Thyroid gland (tissue), 4 donors: ENCODE results near the gene MINDY4B. TPM values are rescaled to one million over a fixed set of nuclear protein-coding genes. Genes with fewer than 3 reads are reported as not detected.

Source experiments
- DNase-seq, 2 donors: peaks; one replicate each; pipeline ENCODE4 v3.0.0-alpha.2; 2019
- H3K27ac ChIP-seq, 3 donors: fragments of 200-600 bp; sonication (generic); 1 replicate in 2 of 3; 2 replicates in 1 of 3; pipeline ENCODE4 v1.5.1; 2016 to 2019; ENCODE audit warnings: mild to moderate bottlenecking in 1 of 3, moderate library complexity in 1 of 3
- H3K27me3 ChIP-seq: fragments of 200-600 bp; sonication (generic); one replicate; pipeline ENCODE4 v1.5.1; 2019
- H3K36me3 ChIP-seq, 2 donors: fragments of 200-600 bp; sonication (generic); one replicate each; pipeline ENCODE4 v1.5.1; 2016 to 2019
- H3K4me1 ChIP-seq, 2 donors: fragments of 200-600 bp; sonication (generic); one replicate each; pipeline ENCODE4 v1.5.1; 2017 to 2019
- H3K4me3 ChIP-seq, 3 donors: fragments of 200-600 bp; sonication (generic); replicated peaks in 1 of 3; 1 replicate in 2 of 3; 2 replicates in 1 of 3; pipeline ENCODE4 v1.5.1; 2016; ENCODE audit warnings: mild to moderate bottlenecking in 1 of 3
- H3K9me3 ChIP-seq: fragments of 200-600 bp; sonication (generic); one replicate; pipeline ENCODE4 v1.5.1; 2017
- POLR2A ChIP-seq, 2 donors: fragments of 450-650 bp; IDR thresholded peaks; one replicate each; pipeline ENCODE4 v1.6.1; 2017; ENCODE audit warnings: antibody characterized with exemption in 2 of 2, mild to moderate bottlenecking in 2 of 2, moderate library complexity in 1 of 2
- WGBS, 2 donors: methylation state at CpG; one replicate each; pipeline ENCODE4 v1.1.5; 2017; 5-methylcytosine and 5-hydroxymethylcytosine counted together
- intact Hi-C: fragments of 100-400 bp; cut with DNase I; formaldehyde crosslinking; loops from one replicate; pipeline ENCODE4 v1.15.1; 2023
- total RNA-seq, 4 donors: library from RNA; depleted of rRNA; stranded (reverse); fragments of >200 nt; gene quantifications; one replicate each; pipeline ENCODE4 v1.2.3, GENCODE V29; 2016
- TF ChIP-seq, protein P1 (sequence below), 6 experiments: fragments of 200-600 bp in 3 of 6; fragments of 450-650 bp in 3 of 6; sonication (generic) in 3 of 6; IDR thresholded peaks; one replicate each; pipeline ENCODE4 v1.5.1; 2016 to 2019; ENCODE audit warnings: antibody characterized with exemption in 6 of 6, mild to moderate bottlenecking in 2 of 6, inconsistent platforms in 1 of 6, moderate library complexity in 1 of 6

The MINDY4B gene
- total RNA-seq, 4 donors from 2014 or later, result not detected

DNA sequence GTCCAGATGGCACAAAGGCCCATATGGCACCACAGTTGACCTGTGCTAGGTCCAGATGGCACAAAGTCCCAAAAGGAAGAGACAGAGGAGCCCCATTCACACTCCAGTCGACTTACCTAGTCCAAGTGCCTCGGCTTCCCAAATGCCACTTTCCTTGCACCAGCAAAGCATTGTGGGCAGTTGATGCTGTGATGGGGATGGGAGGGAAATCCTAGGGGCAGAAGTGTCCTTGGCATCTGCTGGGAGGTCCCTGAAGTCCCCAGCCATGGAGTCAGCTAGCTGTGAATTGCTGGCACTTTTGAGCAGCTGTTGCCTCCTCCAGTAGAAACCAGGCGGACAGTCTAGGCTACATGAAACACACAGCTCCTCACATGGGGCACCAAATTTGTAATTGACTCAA, 82.0 kb downstream of the MINDY4B start:
- H3K4me3 ChIP-seq, result no peak overlapping the region
- H3K4me1 ChIP-seq, result peaks cover 0 to 8% of the 10 kb centered on the region in 2 donors
- no peaks in the 10 kb centered on the region for H3K9me3 ChIP-seq
- no peak overlapping the region for H3K27ac ChIP-seq
- H3K27me3 ChIP-seq, result no peaks in the 10 kb centered on the region
- DNase-seq, result no peak
- intact Hi-C loops, result no loop called here
- TF ChIP-seq, protein P1, sequence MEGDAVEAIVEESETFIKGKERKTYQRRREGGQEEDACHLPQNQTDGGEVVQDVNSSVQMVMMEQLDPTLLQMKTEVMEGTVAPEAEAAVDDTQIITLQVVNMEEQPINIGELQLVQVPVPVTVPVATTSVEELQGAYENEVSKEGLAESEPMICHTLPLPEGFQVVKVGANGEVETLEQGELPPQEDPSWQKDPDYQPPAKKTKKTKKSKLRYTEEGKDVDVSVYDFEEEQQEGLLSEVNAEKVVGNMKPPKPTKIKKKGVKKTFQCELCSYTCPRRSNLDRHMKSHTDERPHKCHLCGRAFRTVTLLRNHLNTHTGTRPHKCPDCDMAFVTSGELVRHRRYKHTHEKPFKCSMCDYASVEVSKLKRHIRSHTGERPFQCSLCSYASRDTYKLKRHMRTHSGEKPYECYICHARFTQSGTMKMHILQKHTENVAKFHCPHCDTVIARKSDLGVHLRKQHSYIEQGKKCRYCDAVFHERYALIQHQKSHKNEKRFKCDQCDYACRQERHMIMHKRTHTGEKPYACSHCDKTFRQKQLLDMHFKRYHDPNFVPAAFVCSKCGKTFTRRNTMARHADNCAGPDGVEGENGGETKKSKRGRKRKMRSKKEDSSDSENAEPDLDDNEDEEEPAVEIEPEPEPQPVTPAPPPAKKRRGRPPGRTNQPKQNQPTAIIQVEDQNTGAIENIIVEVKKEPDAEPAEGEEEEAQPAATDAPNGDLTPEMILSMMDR (IDR thresholded peaks at IDR 0.05), result no peak
- TF ChIP-seq POLR2A (IDR thresholded peaks at IDR 0.05), result no peak
- WGBS, 2 donors, result 93 to 100% methylated on average over 3 of the region's 3 CpGs
- no peaks in the 10 kb centered on the region for H3K36me3 ChIP-seq

GRCh38 chr3:150822636-150823035, 82.6 kb downstream of the MINDY4B start:
- 96 to 100% methylated on average over 1 of the region's 1 CpG for WGBS, 2 donors
- no peak overlapping the region for H3K27ac ChIP-seq
- no peak for DNase-seq
- no peak overlapping the region for H3K4me3 ChIP-seq
- no peaks in the 10 kb centered on the region for H3K27me3 ChIP-seq
- intact Hi-C loops, result no loop called here
- no peaks in the 10 kb centered on the region for H3K36me3 ChIP-seq
- TF ChIP-seq, protein P1 (IDR thresholded peaks at IDR 0.05), result no peak
- TF ChIP-seq POLR2A (IDR thresholded peaks at IDR 0.05), result no peak
- H3K9me3 ChIP-seq, result no peaks in the 10 kb centered on the region
- H3K4me1 ChIP-seq, result peaks cover 0 to 8% of the 10 kb centered on the region in 2 donors

Other genes with a start within 250 kb of the MINDY4B start
- gene ERICH6, start 201.5 kb downstream of the MINDY4B start, total RNA-seq, result under 1 TPM in 2 of 4 donors, not detected in 2; 0.11 to 0.27 TPM
- 10 to 100 TPM; 17.8 to 29.0 (median 20.4) TPM for gene SIAH2, start 142.3 kb downstream of the MINDY4B start, total RNA-seq
- gene CLRN1, start 67.3 kb upstream of the MINDY4B start, total RNA-seq, result not detected
- gene MED12L, start 180.2 kb upstream of the MINDY4B start, total RNA-seq, result 10 to 100 TPM in 1 of 4 donors, 1 to 10 TPM in 3; 1.6 to 23.7 (median 4.0) TPM